Suprapubic skin (tissue), 3 donors: ENCODE results near the gene CTCFL.

ENCODE experiments used
- CTCF ChIP-seq, 2 donors: fragments of 200-600 bp in 1 of 2; fragments of 450-650 bp in 1 of 2; sonication (generic) in 1 of 2; IDR thresholded peaks; one replicate each; pipeline ENCODE4 v1.5.1; 2016 to 2019; ENCODE audit warnings: antibody characterized with exemption in 2 of 2, mild to moderate bottlenecking in 1 of 2, moderate library complexity in 1 of 2
- POLR2A ChIP-seq, 2 donors: fragments of 450-650 bp; IDR thresholded peaks; one replicate each; pipeline ENCODE4 v1.6.1; 2017; ENCODE audit warnings: antibody characterized with exemption in 2 of 2, mild to moderate bottlenecking in 2 of 2, moderate library complexity in 2 of 2

DNA sequence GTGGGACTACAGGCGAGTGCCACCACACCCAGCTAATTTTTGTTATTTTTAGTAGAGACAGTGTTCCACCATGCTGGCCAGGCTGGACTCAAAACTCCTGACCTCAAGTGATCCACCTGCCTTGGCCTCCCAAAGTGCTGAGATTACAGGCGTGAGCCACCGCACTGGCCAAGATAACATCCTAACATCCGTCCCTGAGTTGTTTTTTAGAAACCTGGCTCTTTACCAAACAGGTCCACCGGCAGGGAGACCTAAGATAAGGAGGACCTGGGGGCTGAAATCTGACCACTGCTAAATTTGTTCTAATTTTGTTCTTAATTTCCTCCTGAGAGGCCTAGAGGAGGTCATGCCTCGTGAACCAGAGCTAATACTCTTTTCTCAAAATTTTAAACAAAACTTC, 20.5 kb downstream of the CTCFL start:
- TF ChIP-seq POLR2A (IDR thresholded peaks at IDR 0.05) (no peak), CTCF (IDR thresholded peaks at IDR 0.05) (no peak)
